Sciatic nerve (tissue), 2 donors: ENCODE data around the gene FIS1. TPM values are rescaled to one million over a fixed set of nuclear protein-coding genes. Genes with fewer than 3 reads are reported as not detected.
"Not testable (repeated sequence)": the region's sequence is repeated elsewhere in the genome, so short reads cannot be mapped to it uniquely, and the experiment has no call there.

Source experiments
- ATAC-seq: fragments of 200-7000 bp; cut with Tn5 transposase; one replicate; pipeline ENCODE4 v1.9.1; 2020; ENCODE audit warnings: mild to moderate bottlenecking, moderate library complexity
- DNase-seq: peaks from one replicate; pipeline ENCODE4 v3.0.0-alpha.2; 2020; ENCODE audit warnings: low spot score
- intact Hi-C: fragments of 100-400 bp; cut with DNase I; formaldehyde crosslinking; loops from one replicate; pipeline ENCODE4 v1.14.2; 2022
- total RNA-seq: library from RNA; stranded (reverse); fragmentation: NEBNext Ultra II Directional; extraction: Animal tissue kit (Norgen Biotek cat#: 25700); gene quantifications from one replicate; pipeline ENCODE4 v1.2.1, GENCODE V29; 2021
- donor health status: DM: no; HTN: no; CAD: no.
- donor health status: DM: no; HTN: no; CAD: no.

The FIS1 gene
- total RNA-seq, 1 donor from 2014 or later = 231 TPM

DNA sequence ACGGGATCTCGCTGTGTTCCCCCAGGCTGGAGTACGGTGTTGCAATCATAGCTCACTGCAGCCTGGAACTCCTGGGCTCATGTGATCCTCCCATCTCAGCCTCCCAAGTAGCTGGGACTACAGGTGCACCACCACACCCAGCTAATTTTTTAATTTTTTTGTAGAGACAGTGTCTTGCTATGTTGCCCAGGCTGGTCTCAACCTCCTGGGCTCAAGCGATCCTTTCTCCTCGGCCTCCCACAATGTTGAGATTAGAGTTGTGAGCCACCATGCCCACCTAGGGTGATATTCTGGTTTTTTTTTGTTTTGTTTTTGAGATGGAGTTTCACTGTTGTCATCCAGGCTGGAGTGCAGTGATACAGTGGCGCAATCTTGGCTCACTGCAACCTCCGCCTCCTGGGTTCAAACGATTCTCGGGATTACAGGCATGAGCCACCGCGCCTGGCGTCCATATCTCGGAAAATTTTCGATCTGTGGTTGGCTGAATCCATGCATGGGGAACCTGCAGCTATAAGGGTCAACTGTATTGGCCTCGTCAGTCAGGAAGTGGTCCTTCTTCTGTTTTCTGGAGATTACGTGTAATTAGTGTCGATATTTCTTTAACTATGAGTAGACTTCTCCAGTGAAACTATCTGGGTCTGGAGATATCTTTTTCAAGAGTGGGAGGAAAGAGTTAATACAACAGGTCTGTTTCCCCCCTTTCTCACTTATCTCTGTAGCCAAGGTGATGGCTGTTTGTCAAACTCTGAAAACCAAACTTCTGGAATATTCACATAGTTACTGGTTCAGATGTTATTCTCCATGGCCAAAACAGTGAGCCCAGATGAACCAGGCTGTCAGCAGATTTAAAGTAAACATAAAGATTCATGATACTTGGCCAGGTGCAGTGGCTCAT lies 21.0 kb upstream of the FIS1 start:
- ATAC-seq (no peak), DNase-seq (no peak)
- intact Hi-C loops = no loop called here

DNA sequence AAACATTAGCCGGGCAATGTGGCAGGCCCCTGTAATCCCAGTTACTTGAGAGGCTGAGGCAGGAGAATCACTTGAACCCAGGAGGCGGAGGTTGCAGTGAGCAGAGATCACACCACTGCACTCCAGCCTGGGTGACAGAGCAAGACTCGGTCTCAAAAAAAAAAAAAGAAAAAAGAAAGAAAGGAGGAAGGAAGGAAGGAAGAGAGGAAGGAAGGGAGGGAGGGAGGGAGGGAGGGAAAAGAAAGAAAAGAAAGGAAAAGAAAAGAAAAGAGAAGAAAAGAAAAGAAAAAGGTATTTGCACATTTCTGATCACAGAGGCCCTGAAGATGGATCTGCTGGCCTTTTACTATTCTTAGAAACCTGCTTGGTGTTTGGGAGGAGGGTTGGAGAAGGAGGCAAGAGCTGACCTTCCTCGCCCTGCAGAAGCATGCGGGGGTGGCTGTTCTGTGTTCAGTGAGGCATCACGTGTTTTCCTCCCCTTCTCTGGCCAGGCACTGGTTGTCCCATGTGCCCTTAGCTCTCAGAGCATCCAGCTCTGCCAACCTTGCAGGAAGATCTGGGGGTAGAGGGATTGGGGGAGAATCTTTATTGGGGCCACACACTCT lies 19.3 kb upstream of the FIS1 start:
- DNase-seq, intact Hi-C loops: not testable (repeated sequence)
- peak; percentile 42 for ATAC-seq

DNA sequence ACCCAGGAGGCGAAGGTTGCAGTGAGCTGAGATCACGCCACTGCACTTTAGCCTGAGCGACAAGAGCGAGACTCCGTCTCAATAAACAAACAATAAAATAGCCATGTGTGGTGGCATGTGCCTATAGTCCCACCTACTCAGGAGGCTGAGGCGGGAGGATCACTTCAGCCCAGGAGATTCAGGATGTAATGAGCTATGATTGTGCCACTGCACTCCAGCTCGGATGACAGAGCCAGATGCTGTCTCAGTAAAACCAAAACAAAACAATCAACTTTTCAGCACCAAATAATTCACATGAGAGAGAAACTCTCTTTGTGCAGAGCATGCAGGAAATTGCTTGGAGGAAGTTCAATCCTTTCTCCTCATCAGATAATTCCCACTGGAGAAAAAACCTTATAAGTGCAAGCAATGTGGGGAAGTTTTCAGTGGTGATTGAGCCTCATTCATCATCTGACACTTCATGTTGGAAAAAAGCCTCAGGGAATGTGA lies 13.4 kb upstream of the FIS1 start:
- no peak for DNase-seq
- ATAC-seq = no peak
- intact Hi-C loops = no loop called here

DNA sequence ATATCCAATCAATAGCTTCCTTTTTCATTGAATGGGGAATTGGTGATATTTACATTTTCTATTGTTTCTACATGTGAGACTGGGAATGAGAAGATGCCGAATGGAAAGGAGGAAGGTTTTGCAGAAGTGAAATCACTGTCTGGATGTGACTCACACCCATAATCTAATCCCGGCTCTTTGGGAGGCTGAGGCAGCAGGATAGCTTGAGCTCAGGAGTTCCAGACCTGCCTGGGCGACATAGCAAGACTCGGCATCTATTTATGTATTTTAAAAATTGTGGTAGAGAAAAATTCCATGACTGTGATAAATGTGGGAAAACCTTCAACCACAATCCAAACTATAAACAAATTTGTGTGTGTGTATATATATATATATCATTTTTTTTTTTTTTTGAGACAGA lies 10.9 kb upstream of the FIS1 start:
- no peak for ATAC-seq
- DNase-seq = no peak
- intact Hi-C loops = no loop called here

DNA sequence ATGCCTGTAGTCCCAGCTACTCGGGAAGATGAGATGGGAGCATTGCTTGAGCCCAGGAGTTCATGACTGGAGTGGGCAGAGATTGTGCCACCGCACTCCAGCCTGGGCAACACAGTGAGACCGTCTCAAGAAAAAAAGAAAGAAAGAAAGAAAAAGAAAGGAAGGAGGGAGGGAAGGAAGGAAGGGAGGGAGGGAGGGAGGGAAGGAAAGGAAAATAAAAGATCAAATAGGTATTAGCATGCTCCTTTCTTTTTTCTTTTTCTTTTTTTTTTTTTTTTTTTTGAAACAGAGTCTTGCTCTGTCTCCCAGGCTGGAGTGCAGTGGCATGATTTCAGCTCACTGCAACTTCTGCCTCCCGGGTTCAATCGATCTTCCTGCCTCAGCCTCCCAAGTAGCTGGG lies 8.3 kb upstream of the FIS1 start:
- intact Hi-C loops, ATAC-seq, DNase-seq: not testable (repeated sequence)

DNA sequence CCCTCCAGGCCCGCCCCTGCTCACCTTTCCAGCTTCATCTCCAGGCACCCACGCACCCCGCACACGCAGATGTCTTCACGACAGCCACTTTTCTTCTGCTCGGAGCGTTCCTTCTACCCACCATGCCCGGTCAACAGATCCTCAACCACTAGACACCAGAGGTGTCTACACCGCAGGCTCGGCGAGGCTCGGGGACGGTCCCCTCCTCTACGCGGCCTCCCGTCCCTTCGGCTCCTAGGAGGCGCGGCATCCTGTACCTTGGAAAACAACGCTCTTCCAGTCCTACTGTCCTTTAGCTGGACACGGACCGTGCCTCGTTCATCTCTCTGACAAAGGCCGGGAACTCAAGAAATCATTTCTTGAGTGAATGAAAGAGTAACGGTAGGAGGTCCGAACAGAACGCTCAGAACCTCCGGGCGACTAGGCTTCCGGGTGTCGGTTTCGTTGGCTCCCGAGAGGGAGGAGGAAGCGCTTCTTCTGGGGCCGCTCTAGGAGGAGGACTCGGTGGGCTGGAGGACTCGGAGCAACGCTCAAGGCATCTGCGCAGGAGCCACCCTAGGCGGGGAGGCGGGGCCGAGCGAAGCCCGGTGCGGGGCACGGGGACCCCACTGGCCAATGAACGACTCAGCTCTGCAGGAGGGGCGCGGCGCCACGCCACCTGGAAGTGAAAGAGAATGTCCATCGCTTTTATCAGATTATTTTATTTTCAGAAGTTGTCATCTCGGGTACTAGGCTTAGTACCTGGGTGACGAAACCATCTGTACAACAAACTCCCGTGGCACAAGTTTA lies 7.2 kb upstream of the FIS1 start:
- intact Hi-C loops = no loop called here
- DNase-seq (peak; percentile 96), ATAC-seq (peak; percentile 100)

GRCh38 chr7:101250324-101250723 lies 5.4 kb upstream of the FIS1 start:
- intact Hi-C loops = no loop called here
- ATAC-seq (no peak), DNase-seq (no peak)

DNA sequence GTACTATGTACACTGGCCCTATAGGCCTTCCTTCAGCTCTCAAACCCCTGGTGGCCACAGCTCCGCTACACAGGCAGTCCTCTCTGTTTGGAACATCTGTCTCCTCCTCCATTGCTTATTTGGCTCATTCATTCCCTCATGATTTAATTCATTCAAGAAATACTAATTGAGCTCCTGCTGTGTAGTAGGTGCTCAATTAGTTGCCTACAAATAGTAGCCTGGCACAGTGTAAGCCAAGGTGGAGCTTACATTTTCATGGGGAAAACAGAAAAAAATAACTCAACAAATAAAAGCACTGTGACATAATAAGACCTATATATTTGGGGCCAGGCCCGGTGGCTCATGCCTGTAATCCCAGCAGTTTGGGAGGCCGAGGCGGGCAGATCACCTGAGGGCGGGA lies 3.4 kb upstream of the FIS1 start:
- intact Hi-C loops = no loop called here
- ATAC-seq (no peak), DNase-seq (no peak)

- no peak for DNase-seq
- intact Hi-C loops = no loop called here
- no peak for ATAC-seq
These were observed 327 bp upstream of the FIS1 start for GRCh38 chr7:101245147-101245668.

DNA sequence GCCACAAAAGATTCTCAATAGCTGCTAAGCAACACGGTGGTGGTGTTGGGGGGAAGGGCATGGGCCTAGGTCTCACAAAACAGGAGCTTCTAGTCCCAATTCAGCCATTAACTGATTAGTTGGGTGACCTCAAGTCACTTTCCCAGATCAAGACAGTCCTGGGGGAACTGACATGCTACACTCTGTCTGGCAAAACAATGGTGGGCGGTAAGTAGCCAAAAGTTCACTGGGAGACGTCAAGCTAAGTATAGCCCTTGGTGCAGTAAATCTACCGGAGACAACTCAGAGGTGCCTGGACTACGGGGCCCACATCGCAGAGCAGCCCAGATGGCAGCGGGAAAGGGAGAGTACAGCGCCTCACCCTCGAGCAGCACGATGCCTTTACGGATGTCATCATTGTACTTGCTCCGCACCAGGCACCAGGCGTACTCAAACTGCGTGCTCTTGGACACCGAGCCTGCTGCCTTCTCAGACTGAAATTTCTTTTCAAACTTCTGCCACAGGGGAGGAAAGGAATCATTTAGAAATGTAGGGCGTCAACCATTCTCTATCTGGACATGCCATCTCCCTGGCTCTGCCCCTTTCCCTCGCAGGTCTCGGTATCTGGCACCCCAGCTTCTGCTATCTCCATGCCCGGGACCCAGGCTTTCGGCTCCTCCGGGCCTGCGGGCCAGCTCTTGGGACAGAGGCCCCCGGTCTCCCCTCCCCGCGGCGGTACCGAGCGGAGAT lies 1.1 kb downstream of the FIS1 start:
- intact Hi-C loops = no loop called here
- no peak for ATAC-seq

DNA sequence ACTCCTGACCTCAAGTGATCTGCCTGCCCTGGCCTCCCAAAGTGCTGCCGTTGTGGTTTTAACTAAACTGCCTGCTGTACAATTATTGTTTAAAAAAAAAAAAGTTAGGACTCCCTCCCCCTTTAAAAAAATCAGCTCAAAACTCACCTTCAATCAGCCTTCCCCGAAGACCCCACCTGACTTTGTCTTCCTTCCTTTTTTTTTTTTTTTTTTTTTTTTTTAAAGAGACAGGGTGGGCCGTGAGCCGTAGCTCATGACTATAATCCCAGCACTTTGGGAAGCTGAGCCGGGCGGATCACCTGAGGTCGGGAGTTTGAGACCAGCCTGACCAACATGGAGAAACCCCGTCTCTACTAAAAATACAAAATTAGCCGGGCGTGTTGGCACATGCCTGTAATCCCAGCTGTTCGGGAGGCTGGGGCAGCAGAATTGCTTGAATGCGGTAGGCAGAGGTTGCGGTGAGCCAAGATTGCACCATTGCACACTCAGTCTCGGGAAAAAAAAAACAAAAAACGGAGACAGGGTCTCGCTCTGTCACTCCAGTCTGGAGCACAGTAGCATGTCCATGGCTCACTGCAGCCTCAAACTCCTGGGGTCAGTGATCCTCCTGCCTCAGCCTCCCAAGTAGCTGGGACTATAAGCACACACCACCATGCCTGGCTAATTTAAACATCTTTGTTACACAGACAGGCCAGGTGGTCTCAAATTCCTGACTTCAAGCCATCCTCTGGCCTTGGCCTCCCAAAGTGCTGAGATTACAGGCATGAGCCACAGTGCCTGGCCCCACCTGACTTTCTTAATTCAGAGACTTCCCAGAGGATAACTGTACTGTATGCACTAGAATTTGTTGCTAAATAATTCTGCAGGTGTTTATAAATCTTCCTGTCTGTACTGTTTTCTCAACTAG lies 3.2 kb downstream of the FIS1 start:
- ATAC-seq = no peak
- intact Hi-C loops = no loop called here
- no peak for DNase-seq

More for the DNA sequence above, 1.1 kb downstream of the FIS1 start:
- DNase-seq = no peak

GRCh38 chr7:101241015-101241363 lies 3.9 kb downstream of the FIS1 start:
- ATAC-seq (no peak), DNase-seq (no peak)
- intact Hi-C loops = no loop called here

DNA sequence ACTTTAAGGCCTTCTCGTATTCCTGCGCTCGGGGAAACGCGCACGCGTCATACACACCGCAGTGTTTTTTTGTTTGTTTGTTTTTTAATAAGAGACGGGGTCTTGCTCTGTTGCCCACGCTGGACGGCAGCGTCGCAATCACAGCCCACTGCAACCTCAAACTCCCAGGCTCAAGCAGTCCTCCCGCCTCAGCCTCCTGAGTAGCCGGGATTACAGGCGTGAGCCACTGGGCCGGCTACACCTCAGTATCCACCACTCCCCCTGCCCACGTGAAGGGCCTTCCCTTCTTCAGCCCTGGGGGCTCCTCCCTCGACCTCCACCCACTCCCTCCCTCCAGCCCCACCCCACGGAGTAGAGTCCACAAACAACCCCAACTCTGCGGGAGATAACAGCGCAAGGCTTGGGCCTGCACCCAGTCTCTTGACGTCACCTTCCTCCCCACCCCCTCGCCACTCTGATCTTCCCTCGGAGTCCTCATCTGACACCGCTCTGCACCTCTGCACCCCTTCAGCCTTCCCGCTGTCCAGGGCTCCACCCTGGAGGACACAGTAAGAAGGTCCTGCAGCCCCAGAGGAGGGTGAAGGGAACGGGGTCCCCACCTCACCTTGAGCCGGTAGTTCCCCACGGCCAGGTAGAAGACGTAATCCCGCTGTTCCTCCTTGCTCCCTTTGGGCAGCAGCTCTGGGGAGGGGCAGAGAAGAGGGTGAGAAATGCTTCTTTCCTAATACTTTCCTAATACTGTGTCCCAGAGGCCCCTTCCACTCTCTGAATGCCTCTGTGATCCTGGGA lies 4.5 kb downstream of the FIS1 start:
- intact Hi-C loops = no loop called here
- no peak for DNase-seq
- ATAC-seq = no peak

GRCh38 chr7:101239951-101240220 lies 5.0 kb downstream of the FIS1 start:
- ATAC-seq (no peak), DNase-seq (no peak)
- intact Hi-C loops = no loop called here

DNA sequence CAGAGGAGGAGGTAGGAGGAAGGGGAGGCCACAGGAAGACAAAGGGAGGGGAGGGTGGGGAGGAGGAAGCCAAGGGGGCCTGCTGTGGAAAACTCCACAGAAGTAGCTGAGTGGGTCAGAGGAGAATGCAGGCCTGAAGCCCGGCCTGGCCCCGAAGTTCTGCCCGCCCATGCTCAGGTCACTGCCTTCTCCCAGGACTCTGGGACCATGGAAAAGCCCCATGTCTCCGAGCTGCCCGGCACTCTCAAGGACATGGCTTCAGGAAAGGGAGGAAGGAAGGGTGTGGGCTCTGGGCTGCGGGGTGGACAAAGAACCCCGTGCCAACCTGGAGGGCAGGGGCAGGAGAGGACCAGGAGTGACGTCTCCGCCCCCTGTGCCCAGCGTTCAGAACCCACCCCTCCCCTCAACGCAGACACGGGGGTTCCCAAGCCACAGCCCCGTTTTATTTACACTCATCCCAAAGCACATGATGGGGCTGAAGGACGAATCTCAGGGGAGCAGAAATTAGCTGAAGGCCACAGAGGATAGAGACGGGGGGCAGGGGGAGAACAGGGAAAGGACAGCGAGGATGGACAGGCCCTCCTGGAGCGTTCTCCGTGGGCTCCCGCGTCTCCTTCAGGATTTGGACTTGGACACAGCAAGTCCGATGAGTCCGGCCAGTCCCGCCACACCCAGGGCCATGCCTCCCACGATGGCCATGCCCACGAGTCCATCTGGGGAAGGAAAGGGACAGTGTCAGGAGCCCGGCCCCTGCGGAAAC lies 5.5 kb downstream of the FIS1 start:
- no peak for DNase-seq
- intact Hi-C loops = no loop called here
- ATAC-seq = no peak

- no peak for ATAC-seq
- no peak for DNase-seq
- intact Hi-C loops = no loop called here
These were observed 6.4 kb downstream of the FIS1 start for GRCh38 chr7:101238226-101239182.
